Activated CD8-positive, alpha-beta memory T cell treated with anti-CD3 and anti-CD28 coated beads for 1 hour (primary cell): ENCODE results near the gene VPS8.
"Not testable (repeated sequence)": the region's sequence is repeated elsewhere in the genome, so short reads cannot be mapped to it uniquely, and the experiment has no call there.

Experiments used
- DNase-seq, 2 donors: peaks; one replicate each; pipeline ENCODE4 v3.0.0-alpha.2; 2020; ENCODE audit warnings: low read depth in 1 of 2; ENCODE audit errors: extremely low read depth in 1 of 2

The VPS8 gene

DNA sequence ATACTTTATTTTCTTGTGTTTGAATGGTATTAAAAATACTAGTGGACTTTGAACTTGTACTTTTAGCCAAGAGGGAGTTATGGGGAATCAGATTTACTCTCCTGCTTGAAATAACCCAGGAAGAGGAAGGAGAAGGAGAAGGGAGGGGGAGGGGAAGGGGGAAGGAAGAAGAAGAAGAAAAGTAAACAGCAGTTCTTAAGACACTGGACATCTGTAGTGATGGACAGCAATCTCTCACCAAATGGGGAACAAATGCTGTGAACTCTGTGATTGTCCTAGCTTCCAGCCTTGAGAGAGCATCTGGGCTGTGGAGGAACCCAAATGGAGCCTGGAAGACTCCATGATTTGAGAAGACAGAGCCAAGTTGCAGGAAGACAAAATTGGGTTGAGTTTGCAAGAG, 52.0 kb downstream of the VPS8 start:
- DNase-seq, result no peak

DNA sequence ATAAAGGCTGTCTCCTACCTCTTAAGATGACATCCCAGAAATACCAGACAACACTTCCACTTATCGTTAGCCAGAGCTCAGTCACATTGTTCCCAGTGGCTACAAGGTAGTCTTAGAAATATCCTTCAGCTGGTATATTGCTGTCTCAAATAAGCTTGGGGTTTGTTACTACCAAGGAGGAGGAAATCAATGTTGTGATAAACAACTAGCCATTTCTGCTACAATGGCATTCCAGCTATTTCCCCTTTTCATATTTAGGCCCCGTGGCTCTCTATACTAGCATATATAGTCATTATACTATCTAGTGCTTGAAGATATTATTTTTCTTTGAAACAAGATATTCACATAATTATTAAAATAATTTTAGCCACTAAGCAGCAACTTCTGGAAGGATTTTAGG, 56.5 kb downstream of the VPS8 start:
- no peak for DNase-seq

DNA sequence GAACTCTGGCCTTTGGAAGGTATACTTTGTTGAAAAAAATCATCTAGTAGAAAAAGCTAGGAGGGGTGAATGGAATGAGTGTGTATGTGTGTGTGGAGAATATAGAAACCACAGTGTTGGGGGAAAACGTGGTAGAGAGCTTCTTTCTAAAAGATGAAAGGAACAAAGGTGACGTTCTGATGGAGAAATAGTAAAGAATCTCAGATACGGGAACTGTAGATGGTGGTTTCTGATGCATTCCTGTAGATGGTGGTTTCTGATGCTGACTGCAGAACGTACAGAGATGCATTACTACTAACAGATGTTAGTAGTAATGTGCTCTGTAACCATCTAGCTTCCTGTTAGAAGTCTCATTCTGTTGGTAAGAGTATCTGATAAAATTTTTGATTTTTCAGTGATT, 60.2 kb downstream of the VPS8 start:
- DNase-seq, result no peak

DNA sequence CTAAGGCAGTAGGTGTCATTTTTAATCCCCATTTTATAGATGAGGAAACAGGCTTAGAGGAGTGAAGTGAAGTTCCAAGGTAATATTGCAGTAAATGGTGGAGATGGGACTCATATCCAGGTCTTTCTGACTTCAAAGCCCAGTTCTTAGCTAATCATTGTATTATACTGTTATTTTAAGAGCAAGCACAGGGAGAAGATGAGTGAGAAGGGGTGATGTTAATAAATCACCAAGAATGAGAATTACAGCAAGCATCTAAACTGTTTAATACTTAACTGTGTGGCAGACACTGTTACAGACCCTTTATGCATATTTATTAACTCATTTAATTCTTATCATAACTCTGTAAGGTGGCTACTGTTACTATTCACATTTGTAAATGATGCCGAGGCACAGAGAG, 61.2 kb downstream of the VPS8 start:
- DNase-seq, result no peak

DNA sequence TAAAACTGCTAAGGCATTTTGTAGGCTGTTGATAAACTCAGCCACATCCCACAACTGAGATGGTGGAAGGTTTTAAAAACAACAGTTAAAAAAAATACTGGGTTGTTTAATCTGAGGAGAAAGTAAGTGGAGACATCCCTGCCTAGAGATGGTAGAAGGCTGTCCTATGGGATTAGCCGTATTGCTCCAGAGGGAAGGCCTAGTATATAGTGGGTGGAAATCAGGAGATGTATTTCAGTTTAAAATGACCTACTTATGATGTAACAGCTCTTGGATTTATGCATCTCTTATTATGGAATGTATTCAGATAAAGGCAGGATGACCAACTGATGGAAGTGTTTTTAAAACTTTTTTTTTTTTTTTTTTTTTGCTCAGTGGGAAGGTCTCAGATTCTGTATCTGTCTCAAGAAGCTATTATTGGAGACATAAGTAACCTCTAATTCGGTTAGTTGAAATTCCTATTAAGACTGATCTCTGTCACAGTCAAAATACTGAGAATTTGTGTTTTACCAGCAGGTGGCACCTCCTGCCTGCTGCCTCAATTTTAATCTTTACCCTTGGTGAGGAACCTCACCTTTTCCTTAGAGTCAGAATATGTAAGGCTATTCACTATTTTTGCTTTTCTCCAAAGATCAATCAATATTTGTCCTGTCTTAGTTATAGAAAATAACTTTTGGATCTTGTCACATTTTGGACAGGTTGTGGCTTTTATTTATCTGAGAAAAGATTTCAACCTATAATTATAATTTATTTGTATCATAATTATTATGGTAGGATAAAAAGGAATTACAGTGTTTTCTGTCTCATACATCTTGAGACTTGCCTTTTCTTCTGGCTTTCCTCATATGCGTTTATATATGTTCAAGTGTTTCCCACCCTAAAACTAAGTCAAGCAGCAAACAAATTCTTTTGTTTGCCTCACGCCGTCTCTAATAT, 63.0 kb downstream of the VPS8 start:
- DNase-seq, result no peak

DNA sequence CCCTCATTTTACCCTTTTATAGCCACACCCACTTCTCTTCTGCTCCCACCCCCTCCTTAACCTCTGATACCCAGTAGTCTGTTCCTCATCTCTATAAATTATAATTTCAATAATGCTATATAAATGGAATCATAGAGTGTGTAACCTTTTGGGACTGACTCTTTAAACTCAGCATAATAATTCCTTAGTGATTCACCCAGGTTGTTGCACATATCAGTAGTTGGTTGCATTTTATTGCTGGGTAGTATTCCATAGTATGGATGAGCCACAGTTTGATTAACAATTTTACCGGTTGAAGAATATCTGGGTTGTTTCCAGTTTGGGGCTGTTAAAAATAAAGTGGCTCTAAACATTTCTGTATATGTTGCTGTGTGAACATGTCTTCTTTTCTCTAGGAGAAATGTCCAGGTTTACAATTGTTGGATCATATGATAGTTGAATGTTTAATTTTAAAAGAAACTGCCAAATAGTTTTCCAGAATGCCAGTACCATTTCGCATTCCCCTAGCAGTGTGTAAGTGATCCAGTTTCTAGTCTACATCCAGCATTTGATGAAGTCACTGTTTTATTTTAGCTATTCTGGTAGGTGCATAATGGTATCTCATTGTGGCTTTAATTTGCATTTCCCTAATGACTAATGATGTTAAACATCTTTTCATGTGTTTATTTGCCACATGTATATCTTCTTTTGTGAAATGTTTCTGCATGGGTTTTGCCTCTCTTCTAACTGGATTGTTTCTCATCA, 68.5 kb downstream of the VPS8 start:
- no peak for DNase-seq

DNA sequence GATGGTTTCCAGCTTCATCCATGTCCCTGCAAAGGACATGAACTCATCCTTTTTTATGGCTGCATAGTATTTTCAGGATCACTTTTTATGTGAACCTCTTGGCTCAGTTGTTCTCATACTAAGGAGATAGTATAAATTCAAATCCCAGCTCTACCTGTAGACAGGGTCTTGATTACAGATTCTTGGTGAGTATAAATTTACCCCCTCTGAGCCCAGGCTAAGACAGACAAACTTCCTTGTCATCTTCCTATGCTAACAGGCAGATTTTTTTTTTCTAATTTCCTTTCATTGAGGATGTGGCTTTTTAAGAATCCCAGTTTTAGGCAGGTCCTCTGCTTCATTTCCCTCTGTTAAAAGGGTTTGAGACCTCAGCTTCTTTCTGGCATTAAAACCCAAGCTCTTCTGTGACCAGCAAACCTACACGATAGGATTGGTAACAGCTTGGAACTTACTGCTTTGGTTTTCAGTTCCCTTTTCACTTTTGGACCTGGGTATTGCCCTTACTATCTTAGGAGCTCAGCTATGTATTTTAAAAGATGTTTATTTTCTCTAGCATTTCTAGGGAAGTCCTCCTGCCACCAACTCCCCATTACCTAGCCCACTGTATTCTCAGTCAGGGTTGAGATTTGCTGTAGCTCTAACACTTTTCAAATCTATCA, 72.5 kb downstream of the VPS8 start:
- no peak for DNase-seq

DNA sequence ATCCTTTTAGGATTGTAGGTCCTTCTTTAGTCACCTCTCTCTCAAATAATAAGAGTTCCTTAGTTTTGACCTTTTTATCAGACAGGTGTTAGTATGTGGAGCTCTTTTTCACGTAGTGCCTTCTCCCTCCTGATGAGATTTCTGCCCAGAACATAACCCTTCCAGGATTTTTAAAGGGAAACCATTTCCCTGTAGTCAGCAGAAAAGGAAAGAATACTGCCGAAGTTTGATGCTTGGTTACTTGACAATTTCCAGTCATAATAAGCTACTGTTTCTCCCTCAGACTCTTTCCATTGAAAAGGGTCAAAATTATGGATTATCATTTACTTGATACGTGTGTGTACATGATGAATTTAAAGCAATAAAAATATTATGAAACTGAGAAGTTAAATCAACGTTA, 73.1 kb downstream of the VPS8 start:
- no peak for DNase-seq

DNA sequence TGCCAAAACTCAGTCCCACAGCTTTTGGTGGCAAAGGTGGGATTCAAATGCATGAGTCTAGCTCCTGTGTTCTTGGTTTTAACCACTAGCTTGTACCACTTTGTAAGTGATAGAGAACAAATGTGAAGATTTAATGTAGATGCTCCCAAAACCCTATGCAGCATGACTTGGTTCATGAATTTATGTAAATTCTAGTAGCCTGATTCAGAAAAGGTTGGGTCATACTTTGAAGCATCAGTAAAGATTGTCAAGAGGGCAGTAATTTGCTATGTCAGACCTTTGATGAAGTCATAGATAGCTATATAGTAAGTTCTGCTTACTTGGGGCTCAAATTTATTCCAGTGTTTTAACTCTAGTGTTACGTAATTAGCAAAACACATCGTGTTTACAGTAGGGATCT, 75.6 kb downstream of the VPS8 start:
- DNase-seq, result no peak

DNA sequence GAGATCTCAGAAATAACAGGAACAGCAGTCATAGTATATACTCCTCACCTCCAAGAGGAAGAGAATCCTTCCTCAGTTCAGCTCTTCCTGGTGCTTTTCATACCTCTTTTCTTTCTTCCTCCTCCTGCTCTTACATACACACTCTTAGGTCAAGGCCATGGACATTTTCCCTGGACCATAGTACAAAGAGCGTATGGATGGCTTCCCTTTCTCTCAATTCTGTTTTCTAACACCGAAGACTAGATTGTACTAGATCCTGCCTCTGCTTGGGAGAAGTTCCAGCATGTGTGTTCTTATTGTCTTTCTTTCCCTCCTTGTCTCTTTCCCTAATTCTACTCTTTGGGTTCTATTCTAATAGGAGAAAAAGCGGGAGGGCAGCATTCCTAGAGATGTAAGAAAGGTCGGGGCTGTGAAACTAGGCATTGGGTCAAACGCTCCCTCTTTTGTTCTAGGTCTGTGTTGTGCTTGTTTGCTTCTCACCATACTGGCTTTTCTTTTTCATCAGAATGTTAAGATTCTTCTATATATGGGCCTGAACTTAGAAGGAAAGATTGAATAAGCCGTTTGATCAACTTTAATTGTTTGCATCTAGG, 77.4 kb downstream of the VPS8 start:
- DNase-seq, result no peak

DNA sequence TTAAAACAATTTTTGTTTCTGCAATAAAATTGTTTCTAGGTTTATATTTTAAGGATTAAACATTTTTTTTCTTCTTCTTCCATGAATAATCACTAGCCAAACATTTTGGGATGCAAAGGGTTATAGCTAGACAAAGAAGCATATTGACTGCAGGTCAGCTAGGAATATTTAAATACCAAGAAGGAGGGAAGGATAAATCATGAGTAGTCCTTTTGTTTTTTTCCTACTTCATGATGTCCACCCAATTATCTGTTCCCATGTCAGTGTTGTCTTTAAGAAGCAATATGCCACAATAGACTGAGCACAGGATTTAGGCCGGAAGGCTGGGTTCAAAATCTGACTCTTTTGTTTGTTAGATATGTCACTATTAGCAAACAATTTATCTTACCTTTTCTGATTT, 82.1 kb downstream of the VPS8 start:
- no peak for DNase-seq

DNA sequence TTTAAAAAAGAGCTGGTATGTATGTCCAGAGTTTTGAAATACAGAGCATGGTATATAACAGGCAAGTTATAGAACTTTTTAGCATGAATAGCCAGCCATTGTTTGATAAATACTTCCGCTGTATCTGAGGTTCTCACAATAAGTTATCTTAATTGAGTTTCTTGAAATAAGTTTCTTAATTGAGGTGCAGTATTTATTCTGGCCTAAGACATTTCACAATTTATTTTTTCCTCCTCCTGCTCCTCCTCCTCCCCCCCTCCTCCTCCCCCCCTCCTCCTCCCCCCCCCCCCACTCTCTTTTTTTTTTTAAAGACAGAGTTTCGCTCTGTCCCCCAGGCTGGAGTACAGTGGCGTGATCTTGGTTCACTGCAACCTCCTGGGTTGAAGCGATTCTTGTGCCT, 83.4 kb downstream of the VPS8 start:
- DNase-seq, result no peak

DNA sequence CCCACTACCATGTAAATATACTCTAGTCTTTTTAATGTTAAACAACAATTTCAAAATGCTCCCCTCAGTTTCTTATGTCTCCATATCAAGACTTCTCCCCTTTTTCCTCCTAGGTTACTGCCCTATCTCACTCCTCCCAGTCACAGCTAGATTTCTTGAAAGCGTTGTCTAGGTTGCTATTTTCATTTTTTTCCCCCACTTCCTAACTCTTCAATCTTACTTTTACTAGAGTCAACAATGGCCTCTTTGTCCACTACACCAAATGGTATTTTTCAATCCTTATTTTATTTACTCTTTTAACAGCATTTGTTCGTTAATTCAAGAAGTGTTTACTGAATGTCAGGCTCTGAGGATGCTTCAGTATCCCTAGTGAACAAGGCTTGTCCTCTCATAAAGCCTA, 84.4 kb downstream of the VPS8 start:
- no peak for DNase-seq

DNA sequence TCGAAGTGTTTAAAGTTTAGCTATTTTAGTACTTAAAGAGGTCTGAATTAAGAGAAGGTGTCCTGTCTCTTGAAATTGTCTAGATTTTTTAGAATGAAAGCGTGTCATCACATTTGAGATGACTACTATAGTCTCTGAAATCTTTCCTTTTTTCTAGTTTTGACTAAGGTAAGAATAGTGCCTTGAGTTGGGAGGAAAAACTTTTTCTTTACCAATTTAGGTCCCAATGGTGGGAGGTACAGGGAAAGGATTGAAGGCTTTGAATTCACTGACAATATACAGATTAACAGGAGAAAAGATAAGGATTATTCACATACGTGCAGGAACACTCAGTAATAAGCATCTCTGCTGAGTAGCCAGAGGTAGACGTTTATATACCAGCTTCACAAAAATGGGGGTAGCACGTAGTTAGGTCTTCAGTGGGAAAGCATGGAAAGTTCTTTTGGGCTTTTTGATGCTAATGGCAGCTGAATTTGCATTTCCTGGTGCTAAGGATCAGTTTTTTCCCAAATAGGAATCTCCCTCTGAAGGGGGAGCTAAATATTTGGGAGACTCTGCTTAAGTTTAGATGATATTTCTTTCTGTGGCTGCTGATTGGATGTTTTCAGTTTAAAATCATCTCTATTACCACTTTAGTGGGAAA, 88.1 kb downstream of the VPS8 start:
- no peak for DNase-seq

DNA sequence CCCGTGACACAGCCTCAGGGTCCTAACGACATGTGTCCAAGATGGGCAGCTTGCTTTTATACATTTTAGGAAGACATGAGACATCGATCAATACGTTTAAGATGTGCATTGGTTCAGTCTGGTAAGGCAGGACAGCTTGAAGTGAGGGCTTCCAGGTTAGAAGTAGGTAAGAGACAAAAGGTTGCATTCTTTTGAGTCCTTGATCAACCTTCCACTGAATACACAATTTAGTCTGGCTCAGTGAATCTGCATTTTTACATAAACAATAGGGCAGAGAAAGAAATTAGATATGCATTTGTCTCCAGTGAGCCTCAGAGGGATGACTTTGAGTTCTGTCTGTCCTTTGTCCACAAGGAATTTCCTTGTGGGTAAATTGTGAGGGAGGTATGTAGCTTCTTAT, 95.1 kb downstream of the VPS8 start:
- not testable (repeated sequence) for DNase-seq

DNA sequence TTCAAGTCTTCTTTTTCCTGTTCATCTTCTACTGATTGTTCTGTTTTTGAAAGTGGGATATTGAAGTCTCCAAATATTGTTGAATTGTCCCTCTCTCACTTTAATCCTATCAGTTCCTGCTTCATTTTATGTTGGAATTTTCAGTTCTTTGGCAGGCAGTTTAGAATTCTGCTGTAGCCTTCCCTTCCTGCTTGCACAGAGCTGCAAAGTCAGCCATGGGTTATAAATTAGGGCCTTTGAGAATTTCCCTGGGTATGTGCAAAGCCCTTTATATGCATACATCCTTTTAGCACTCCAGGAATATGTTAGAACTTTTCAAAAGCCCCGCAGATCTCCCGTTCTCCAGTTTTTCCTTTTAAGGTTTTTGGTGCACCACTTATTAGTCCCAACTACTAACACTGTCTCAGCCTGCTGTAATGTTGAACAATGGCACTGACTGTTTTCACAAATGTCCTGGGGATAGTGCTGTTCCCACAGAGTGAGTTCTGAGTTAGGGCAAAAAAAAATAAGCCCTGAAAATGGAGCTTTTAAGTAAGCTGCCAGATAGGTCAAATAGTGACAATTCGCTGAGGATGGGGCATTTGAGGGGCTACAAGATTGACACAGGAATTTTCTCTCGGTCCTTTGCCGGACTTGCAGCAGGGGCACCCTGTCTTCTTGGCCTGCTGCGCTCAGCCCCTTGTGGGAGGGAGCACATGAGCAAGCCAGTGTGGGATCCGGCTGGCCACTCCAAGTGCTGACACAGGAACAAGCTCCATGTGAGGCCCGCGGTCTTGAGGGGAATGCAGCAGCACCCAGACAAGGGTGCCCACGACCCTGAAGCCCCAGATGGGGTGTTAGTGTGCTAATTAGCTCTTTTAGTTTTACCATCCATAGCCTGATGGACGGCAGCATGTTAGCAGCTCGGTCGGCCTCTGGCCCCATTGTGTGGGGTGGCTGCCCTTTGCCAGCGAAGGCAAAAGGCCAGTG, 96.0 kb downstream of the VPS8 start:
- DNase-seq, result no peak

DNA sequence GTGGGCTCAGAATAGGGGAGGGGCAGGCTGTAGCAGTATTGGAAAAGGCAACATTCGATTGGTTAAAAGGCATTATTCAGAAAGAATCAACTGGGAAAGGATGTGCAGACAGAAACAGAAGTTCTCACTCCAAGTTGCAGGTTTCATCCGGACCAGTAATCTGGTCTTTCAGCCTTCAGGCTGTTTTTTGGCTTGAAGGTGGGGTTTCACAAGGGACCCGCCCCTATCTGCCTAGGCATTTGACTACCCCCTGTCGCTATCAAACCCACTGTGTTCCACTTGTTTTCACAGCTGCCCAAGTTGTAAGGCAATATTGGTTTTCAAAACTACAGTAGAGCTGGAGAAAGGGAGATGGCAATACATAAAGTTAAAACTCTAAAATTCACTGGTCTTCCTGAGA, 96.9 kb downstream of the VPS8 start:
- DNase-seq, result no peak

DNA sequence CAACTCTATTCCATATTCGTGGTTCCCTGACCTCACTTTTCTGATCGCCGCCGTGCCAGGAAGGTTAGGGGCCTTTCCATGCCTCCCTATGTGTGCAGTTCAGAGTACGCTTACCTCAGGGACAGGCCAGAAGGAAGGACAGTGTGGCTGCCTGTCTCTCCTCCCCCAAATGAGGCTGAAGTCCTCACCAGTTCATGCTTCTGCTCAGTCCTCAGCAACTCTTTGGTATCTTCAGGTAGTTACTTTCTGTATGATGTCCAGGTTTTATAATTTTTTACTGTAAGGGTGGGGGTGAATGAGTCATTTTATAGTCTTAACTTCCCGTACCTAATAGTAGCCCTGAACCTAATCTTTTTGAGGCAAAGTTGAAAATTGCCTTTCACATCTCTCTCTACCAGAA, 98.7 kb downstream of the VPS8 start:
- no peak for DNase-seq

DNA sequence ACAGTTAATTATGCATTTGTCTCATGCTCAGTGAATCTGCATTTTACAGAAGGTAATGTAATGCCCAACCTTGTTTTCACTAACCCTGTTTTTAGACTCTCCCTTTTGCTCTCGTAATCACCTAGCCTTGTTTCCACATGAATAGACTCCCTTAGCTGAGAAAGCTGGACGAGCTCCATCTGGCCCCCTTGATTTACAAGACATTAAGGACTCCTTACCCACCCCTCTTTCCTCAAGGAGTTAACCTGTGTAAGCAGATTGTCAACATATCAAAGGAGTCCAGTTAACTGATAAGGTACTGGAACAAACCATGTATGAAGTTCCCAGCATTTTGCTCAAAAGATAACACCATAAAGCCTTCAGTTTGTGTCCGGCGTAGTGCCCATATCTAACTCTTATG, 99.6 kb downstream of the VPS8 start:
- DNase-seq, result no peak

DNA sequence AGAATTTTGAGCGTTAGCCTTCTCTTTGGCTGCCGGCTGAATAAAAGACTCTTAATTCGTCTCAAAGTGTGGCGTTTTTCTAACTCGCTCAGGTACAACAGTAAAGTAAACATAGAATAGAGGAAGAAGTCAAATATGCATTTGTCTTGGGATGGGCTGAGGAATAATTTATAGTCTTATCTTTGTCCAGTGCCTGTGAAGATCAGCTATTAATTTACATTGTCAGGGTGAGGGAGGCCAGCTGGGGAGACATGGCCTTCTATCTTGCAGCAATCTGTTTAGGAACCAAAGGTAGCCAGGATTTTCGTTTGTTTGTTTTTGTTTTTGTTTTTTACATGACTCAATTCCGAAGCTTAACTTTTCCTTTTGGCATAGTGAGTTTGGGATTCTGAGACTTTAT, 100.2 kb downstream of the VPS8 start:
- DNase-seq, result no peak
